Epithelial cell of esophagus (primary cell): ENCODE data around the gene C1orf116.

ENCODE experiments used
- DNase-seq: peaks from one replicate; pipeline ENCODE4 v3.0.0; 2010; ENCODE audit warnings: low read depth
- H3K4me3 ChIP-seq: 2 replicates; pipeline ENCODE4 v1.5.1; 2011; ENCODE audit warnings: mild to moderate bottlenecking, low read length, control low read depth
- CTCF ChIP-seq: IDR thresholded peaks from 2 replicates; pipeline ENCODE4 v1.5.1; 2011; ENCODE audit warnings: low read depth, mild to moderate bottlenecking, low read length, control low read depth, inconsistent platforms; ENCODE audit not compliant: insufficient read depth; ENCODE audit errors: missing control alignments

The C1orf116 gene

GRCh38 chr1:207069858-207070506 lies 37.4 kb upstream of the C1orf116 start:
- H3K4me3 ChIP-seq = no peak overlapping the region
- DNase-seq = no peak
- no peak for TF ChIP-seq CTCF

DNA sequence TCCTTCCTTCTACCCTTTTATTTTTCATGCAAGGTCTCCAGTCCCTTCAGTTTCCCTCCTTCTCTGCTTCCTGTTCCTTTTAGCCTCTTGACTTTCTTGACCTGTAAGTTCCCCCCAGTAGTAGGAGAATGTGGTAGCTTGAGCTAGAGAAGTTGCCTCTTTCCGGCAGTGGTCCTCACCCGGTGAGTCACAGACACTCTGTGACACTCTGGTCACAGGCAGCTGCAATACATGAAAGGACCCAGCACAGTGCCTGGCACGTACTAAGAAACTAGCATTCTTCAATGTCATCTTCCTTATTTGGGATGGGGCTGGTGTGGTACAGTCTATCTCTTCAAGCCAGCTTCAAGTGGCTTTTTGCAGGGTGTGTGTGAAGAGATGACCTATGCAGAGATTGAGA lies 36.5 kb upstream of the C1orf116 start:
- DNase-seq = no peak
- TF ChIP-seq CTCF = no peak
- H3K4me3 ChIP-seq = no peak overlapping the region

- DNase-seq = no peak
- TF ChIP-seq CTCF = no peak
- H3K4me3 ChIP-seq = no peak overlapping the region
Measured at GRCh38 chr1:207067665-207068064, 35.1 kb upstream of the C1orf116 start.

- TF ChIP-seq CTCF = no peak
- H3K4me3 ChIP-seq = no peak overlapping the region
- no peak for DNase-seq
Measured at GRCh38 chr1:207067185-207067584, 34.6 kb upstream of the C1orf116 start.

DNA sequence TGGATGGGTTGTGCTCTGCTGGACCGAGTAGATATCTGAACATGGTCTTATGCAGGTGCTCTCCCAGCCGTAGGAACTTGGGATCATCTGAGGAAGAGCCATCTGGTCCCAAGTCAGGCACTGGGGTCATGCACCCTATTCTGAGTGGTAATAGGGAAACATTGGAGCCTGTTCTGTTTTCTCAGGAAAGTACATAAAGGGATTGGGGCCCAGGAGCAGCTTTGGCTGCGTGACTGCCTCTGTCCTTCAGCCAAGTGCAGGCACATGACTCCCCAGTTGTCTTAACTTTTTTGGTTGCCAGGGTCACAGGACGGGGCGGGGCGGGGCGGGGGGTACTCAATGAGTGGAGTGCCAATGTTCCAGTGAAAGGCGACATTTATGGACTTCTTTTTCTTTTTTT lies 32.0 kb upstream of the C1orf116 start:
- DNase-seq = no peak
- H3K4me3 ChIP-seq = no peak overlapping the region

GRCh38 chr1:207063014-207063413 lies 30.5 kb upstream of the C1orf116 start:
- no peak for DNase-seq
- no peak overlapping the region for H3K4me3 ChIP-seq
- TF ChIP-seq CTCF = no peak

More for the DNA sequence above, 32.0 kb upstream of the C1orf116 start:
- no peak for TF ChIP-seq CTCF

GRCh38 chr1:207062058-207062457 lies 29.5 kb upstream of the C1orf116 start:
- DNase-seq = no peak
- no peak for TF ChIP-seq CTCF
- H3K4me3 ChIP-seq = no peak overlapping the region
